Duodenal mucosa (tissue), 2 donors: ENCODE data around the gene STK32C.
A peak's percentile ranks its signal among the peaks of the same experiment; 100 is the strongest.

Experiments used
- H3K27ac ChIP-seq: one replicate; pipeline ENCODE4 v1.7.0; 2013; ENCODE audit warnings: low read depth, low read length
- H3K27me3 ChIP-seq, 2 donors: one replicate each; pipeline ENCODE4 v1.7.0; 2013; ENCODE audit warnings: low read length in 2 of 2, control low read depth in 1 of 2; ENCODE audit not compliant: insufficient read depth in 2 of 2, control insufficient read depth in 1 of 2
- H3K36me3 ChIP-seq, 2 donors: one replicate each; pipeline ENCODE4 v1.7.0; 2013; ENCODE audit warnings: low read length in 2 of 2, control low read depth in 1 of 2; ENCODE audit not compliant: insufficient read depth in 2 of 2, control insufficient read depth in 1 of 2
- H3K4me1 ChIP-seq, 2 donors: one replicate each; pipeline ENCODE4 v1.7.0; 2013; ENCODE audit warnings: low read length in 2 of 2, control low read depth in 1 of 2; ENCODE audit not compliant: insufficient read depth in 2 of 2, control insufficient read depth in 1 of 2
- H3K4me3 ChIP-seq, 2 donors: one replicate each; pipeline ENCODE4 v1.7.0; 2013; ENCODE audit warnings: low read length in 2 of 2, low read depth in 1 of 2
- H3K9ac ChIP-seq, 2 donors: one replicate each; pipeline ENCODE4 v1.7.0; 2013; ENCODE audit warnings: low read length in 2 of 2, low read depth in 1 of 2
- H3K9me3 ChIP-seq, 2 donors: one replicate each; pipeline ENCODE4 v1.7.0; 2013; ENCODE audit warnings: low read length in 2 of 2, control low read depth in 1 of 2; ENCODE audit not compliant: control insufficient read depth in 1 of 2

The STK32C gene

GRCh38 chr10:132310701-132311337 lies 3.1 kb upstream of the STK32C start:
- no peak overlapping the region for H3K9ac ChIP-seq

GRCh38 chr10:132309879-132310591 lies 2.3 kb upstream of the STK32C start:
- H3K36me3 ChIP-seq, result no peaks in the 10 kb centered on the region
- H3K4me3 ChIP-seq, result no peak overlapping the region
- H3K9ac ChIP-seq, result no peak overlapping the region
- peaks cover 0 to 13% of the 10 kb centered on the region in 2 donors for H3K4me1 ChIP-seq
- H3K9me3 ChIP-seq, result no peaks in the 10 kb centered on the region
- H3K27ac ChIP-seq, result no peak overlapping the region
- H3K27me3 ChIP-seq, result peaks cover 25 to 30% of the 10 kb centered on the region in 2 donors

More at GRCh38 chr10:132310701-132311337, 3.1 kb upstream of the STK32C start:
- Histone ChIP-seq H3K4me3 (no peak overlapping the region), H3K36me3 (no peaks in the 10 kb centered on the region), H3K4me1 (peaks cover 0 to 13% of the 10 kb centered on the region in 2 donors), H3K9me3 (no peaks in the 10 kb centered on the region), H3K27me3 (peaks cover 22 to 26% of the 10 kb centered on the region in 2 donors), H3K27ac (no peak overlapping the region)

- Histone ChIP-seq H3K4me1 (peaks cover 0 to 13% of the 10 kb centered on the region in 2 donors), H3K4me3 (no peak overlapping the region), H3K27me3 (peaks cover 25 to 30% of the 10 kb centered on the region in 2 donors), H3K9me3 (no peaks in the 10 kb centered on the region), H3K27ac (no peak overlapping the region), H3K36me3 (no peaks in the 10 kb centered on the region), H3K9ac (no peak overlapping the region)
These were observed 1.7 kb upstream of the STK32C start for GRCh38 chr10:132309471-132309865.

- no peak overlapping the region for H3K27ac ChIP-seq
- H3K9me3 ChIP-seq, result no peaks in the 10 kb centered on the region
- H3K4me1 ChIP-seq, result peaks cover 0 to 13% of the 10 kb centered on the region in 2 donors
- no peaks in the 10 kb centered on the region for H3K36me3 ChIP-seq
- H3K27me3 ChIP-seq, result peaks cover 25 to 30% of the 10 kb centered on the region in 2 donors
- peak overlapping the region; percentile 63 to 84 for H3K4me3 ChIP-seq
- H3K9ac ChIP-seq, result no peak overlapping the region
These were observed 1.1 kb upstream of the STK32C start for GRCh38 chr10:132308587-132309470.

GRCh38 chr10:132306864-132307751 lies 642 bp downstream of the STK32C start:
- Histone ChIP-seq H3K36me3 (no peaks in the 10 kb centered on the region), H3K27me3 (peaks cover 25 to 30% of the 10 kb centered on the region in 2 donors), H3K9ac (peak overlapping the region in 1 of 2 donors; percentile 25), H3K27ac (no peak overlapping the region), H3K4me3 (peak overlapping the region; percentile 56 to 61), H3K9me3 (no peaks in the 10 kb centered on the region), H3K4me1 (peaks cover 0 to 13% of the 10 kb centered on the region in 2 donors)

GRCh38 chr10:132306343-132306685 lies 1.4 kb downstream of the STK32C start:
- H3K4me3 ChIP-seq, result no peak overlapping the region
- H3K9ac ChIP-seq, result no peak overlapping the region
- peaks cover 25 to 30% of the 10 kb centered on the region in 2 donors for H3K27me3 ChIP-seq
- peaks cover 0 to 13% of the 10 kb centered on the region in 2 donors for H3K4me1 ChIP-seq
- H3K27ac ChIP-seq, result no peak overlapping the region
- H3K9me3 ChIP-seq, result no peaks in the 10 kb centered on the region
- H3K36me3 ChIP-seq, result no peaks in the 10 kb centered on the region

GRCh38 chr10:132305654-132306342 lies 2.0 kb downstream of the STK32C start:
- Histone ChIP-seq H3K9ac (no peak overlapping the region), H3K9me3 (no peaks in the 10 kb centered on the region), H3K36me3 (no peaks in the 10 kb centered on the region), H3K4me1 (peaks cover 0 to 13% of the 10 kb centered on the region in 2 donors), H3K4me3 (no peak overlapping the region), H3K27me3 (peaks cover 25 to 30% of the 10 kb centered on the region in 2 donors), H3K27ac (no peak overlapping the region)

GRCh38 chr10:132304756-132305509 lies 2.8 kb downstream of the STK32C start:
- Histone ChIP-seq H3K4me3 (no peak overlapping the region), H3K27ac (no peak overlapping the region), H3K36me3 (no peaks in the 10 kb centered on the region), H3K4me1 (peaks cover 0 to 13% of the 10 kb centered on the region in 2 donors), H3K9ac (no peak overlapping the region), H3K9me3 (no peaks in the 10 kb centered on the region), H3K27me3 (peaks cover 17 to 24% of the 10 kb centered on the region in 2 donors)
